ENCODE results near the gene ECD. TPM values are rescaled to one million over a fixed set of nuclear protein-coding genes. Genes with fewer than 3 reads are reported as not detected.
"Not testable (repeated sequence)": the region's sequence is repeated elsewhere in the genome, so short reads cannot be mapped to it uniquely, and the experiment has no call there.

Gene ECD
- total and polyA plus RNA-seq, 2 of the 4 experiments (the other 2 are of a cell fraction): 22.1 to 32.8 TPM

DNA sequence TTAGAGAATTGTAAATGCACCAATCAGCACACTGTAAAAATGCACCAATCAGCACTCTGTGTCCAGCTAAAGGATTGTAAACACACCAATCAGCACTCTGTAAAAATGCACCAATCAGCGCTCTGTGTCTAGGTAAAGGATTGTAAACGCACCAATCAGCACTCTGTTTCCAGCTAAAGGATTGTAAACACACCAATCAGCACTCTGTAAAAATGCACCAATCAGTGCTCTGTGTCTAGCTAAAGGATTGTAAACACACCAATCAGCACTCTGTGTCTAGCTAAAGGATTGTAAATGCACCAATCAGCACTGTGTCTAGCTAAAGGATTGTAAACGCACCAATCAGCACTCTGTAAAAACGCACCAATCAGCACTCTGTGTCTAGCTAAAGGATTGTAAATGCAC is 58.6 kb downstream of the ECD start:
- H2BK15ac ChIP-seq (ENCODE audit: low read depth, low read length); H3K18ac ChIP-seq (ENCODE audit: low read depth, low read length); in situ Hi-C loops (cut with MboI; ENCODE audit: low sequenced_read_pairs); H4K8ac ChIP-seq (ENCODE audit: low read depth in 2 of 2, low read length in 2 of 2); H3K14ac ChIP-seq (replicated peaks; ENCODE audit: low read depth, low read length); intact Hi-C loops (cut with micrococcal nuclease); H2BK20ac ChIP-seq (ENCODE audit: low read depth, low read length); H3K4ac ChIP-seq (ENCODE audit: low read depth, low read length); H3K56ac ChIP-seq (ENCODE audit: extremely low read depth, insufficient read depth, low read length); H4K5ac ChIP-seq (ENCODE audit: low read depth, low read length); H3K9me3 ChIP-seq (ENCODE audit: control insufficient read depth, insufficient read depth, low read length); H3K9me1 ChIP-seq (ENCODE audit: insufficient read depth, low read length); H3K36me3 ChIP-seq (ENCODE audit: control insufficient read depth, insufficient read depth, low read length); H4K20me1 ChIP-seq (ENCODE audit: insufficient read depth, low read length); H2AK5ac ChIP-seq (ENCODE audit: low read depth, low read length); H3K4me2 ChIP-seq (ENCODE audit: low read depth, low read length); H4K91ac ChIP-seq (ENCODE audit: insufficient read depth, low read depth, low read length); POLR2A ChIA-PET (ENCODE audit: unreplicated experiment); DNase-seq; H3K23ac ChIP-seq (ENCODE audit: low read depth, low read length); BruUV-seq (replicated peaks); H2BK120ac ChIP-seq (ENCODE audit: low read depth, low read length); H3K27me3 ChIP-seq (ENCODE audit: control insufficient read depth, insufficient read depth, low read length); H3K27ac ChIP-seq (ENCODE audit: insufficient read depth, low read length); H3K4me1 ChIP-seq (ENCODE audit: control insufficient read depth, insufficient read depth, low read length); H2AFZ ChIP-seq (replicated peaks; ENCODE audit: low read length, poor library complexity); ATAC-seq (ENCODE audit: low read depth); dilution Hi-C loops (cut with HindIII; ENCODE audit: low sequenced_read_pairs, unreplicated experiment); H3K9ac ChIP-seq (ENCODE audit: low read depth, low read length); H2AK9ac ChIP-seq (replicated peaks; ENCODE audit: low read depth, low read length, poor library complexity); H3K4me3 ChIP-seq (ENCODE audit: insufficient read depth, low read depth, low read length); H2BK5ac ChIP-seq (ENCODE audit: low read depth, low read length, poor library complexity, severe bottlenecking): not testable (repeated sequence)
- H3K79me1 ChIP-seq (ENCODE audit: low read depth in 1 of 2, low read length in 2 of 2): peaks cover 0 to 12% of the 10 kb centered on the region in 2 experiments; a peak in 2 of 4 replicates
- TF ChIP-seq MAFK (IDR thresholded peaks at IDR 0.05; ENCODE audit: low read depth, low read length): peak; percentile 36; the same call in 1 of the 2 replicates
- WGBS, 2 experiments (ENCODE audit: extremely low coverage in 2 of 2, insufficient read length in 1 of 2): 83% methylated on average over 1 of the region's 4 CpGs; no CpG with 5 or more reads in 1 of the 2 experiments
- CTCF ChIA-PET: interaction anchor here (0.7 kb wide), 1 partner anchor 12 kb away, joined by 6 read pairs; no protein-coding TSS in a partner anchor
